HG03460 (cell line): ENCODE results near the gene ATP6V1G3.
"Not testable (repeated sequence)": the region's sequence is repeated elsewhere in the genome, so short reads cannot be mapped to it uniquely, and the experiment has no call there.

Experiments
- ATAC-seq: cut with Tn5 transposase; IDR thresholded peaks from one replicate; pipeline ENCODE4 v1.9.1; 2021; ENCODE audit not compliant: unreplicated experiment

ATP6V1G3 gene

DNA sequence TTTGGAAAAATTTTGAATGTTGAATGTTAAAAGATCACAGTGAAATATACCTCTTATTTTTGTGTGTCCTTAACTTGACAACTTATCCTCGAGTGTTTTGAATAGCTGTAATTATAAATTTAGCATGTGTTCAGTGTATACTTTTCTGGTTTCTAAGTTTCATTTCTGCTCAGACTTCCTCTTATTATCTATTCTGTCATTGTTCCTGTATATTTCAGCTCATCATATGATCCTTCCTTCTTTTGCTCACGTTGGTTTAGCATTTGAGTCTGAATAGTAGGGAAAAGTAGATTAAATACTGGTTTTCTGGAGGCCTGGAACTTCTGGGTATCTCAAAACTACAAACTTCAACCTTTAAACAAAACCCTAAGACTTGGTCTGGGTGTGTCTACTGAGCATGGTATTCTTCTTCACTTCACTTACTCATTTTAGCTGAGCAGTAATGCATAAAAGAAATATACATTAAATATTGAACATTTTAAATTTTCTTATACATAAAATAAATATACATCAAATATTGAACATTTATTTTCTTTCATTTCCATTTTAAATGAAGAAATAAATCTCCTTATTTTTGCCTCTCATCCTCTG is 3.3 kb upstream of the ATP6V1G3 start:
- no peak for ATAC-seq

GRCh38 chr1:198542632-198543031 is 2.2 kb upstream of the ATP6V1G3 start:
- ATAC-seq = no peak

GRCh38 chr1:198541737-198542136 is 1.3 kb upstream of the ATP6V1G3 start:
- ATAC-seq = no peak

- ATAC-seq = no peak
These were observed 1.7 kb downstream of the ATP6V1G3 start for GRCh38 chr1:198538579-198539364.

- ATAC-seq = no peak
These were observed 4.8 kb downstream of the ATP6V1G3 start for GRCh38 chr1:198535631-198536030.

DNA sequence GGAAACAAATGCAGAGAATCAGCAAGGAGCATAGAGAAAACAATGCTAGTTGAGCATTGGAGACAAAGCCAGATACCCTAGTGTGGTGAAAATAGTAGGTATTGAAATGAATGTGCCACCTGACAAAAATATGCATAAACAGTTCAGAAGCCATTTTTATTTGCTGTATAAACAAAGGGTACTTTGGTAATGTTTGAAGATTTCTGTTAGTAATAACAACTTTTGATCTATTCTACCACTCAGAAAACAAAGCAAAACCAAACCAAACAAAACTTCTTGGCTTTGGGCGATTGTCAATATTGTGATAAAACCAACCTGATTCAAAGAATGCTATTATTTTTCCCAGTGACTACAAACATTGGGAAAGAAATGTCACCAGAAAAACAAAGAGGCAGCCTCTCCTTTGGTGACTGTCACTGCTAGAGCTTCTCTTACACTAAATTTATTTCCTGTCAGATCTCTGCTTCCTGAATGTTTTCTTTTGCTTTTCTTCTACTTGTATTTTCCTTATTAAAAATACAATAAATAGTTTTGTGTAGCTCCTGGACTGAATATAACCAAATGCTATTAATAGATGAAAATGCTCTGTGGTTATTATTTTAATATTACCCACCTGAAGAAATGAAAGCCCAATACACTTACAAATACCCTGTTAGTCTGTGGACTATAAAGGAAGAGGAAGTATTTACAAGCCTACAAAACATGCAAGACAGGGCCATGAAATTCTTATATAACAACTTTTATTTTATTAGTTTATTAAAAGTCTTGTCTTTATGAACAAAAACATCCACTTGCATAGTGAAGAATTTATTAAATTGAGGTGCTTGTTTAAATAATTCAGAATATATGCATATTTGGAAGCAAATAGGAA is 5.7 kb downstream of the ATP6V1G3 start:
- no peak for ATAC-seq

- no peak for ATAC-seq
These were observed 8.6 kb downstream of the ATP6V1G3 start for GRCh38 chr1:198531891-198532290.

GRCh38 chr1:198530953-198531352 is 9.5 kb downstream of the ATP6V1G3 start:
- no peak for ATAC-seq

DNA sequence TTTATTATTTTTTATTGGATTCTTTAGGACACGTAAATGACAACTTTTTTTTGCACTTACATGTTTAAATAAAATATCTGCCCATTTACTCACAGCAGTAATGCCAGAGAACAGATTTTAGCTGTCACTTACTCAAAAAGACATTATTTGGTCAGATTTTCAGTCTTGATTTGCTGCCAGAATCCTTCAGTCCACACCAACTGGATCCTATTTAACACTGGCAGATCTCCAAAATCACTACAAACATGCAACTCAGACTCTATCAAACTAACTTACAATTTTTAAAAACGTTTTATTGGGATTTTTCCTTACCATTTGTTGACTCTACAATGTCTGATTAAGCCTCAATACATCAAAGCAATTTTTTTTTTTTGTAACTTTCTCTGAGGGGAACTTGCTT is 11.1 kb downstream of the ATP6V1G3 start:
- no peak for ATAC-seq

- ATAC-seq = no peak
These were observed 12.1 kb downstream of the ATP6V1G3 start for GRCh38 chr1:198528364-198528763.

GRCh38 chr1:198524556-198524955 is 15.9 kb downstream of the ATP6V1G3 start:
- ATAC-seq = no peak

DNA sequence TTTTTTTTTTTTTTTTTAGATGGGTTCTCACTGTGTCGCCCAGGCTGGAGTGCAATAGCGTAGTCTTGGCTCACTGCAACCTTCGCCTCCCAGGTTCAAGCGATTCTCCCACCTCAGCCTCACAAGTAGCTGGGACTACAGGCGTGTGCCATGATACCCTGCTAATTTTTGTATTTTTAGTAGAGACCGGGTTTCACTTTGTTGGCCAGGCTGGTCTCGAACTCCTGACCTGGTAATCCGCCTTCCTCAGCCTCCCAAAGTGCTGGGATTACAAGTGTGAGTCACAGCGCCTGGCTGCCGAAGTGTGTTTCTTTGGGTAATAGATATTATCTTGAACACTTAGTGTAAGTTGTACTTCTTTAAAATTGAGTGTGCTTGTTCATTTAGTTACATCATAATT is 16.4 kb downstream of the ATP6V1G3 start:
- ATAC-seq = not testable (repeated sequence)

- no peak for ATAC-seq
These were observed 17.1 kb downstream of the ATP6V1G3 start for GRCh38 chr1:198523182-198523950.

- peak; percentile 97 for ATAC-seq
These were observed 19.8 kb downstream of the ATP6V1G3 start for GRCh38 chr1:198520524-198521254.

GRCh38 chr1:198519639-198520501 is 20.6 kb downstream of the ATP6V1G3 start:
- ATAC-seq = no peak

- no peak for ATAC-seq
These were observed 22.8 kb downstream of the ATP6V1G3 start for GRCh38 chr1:198517623-198518199.

DNA sequence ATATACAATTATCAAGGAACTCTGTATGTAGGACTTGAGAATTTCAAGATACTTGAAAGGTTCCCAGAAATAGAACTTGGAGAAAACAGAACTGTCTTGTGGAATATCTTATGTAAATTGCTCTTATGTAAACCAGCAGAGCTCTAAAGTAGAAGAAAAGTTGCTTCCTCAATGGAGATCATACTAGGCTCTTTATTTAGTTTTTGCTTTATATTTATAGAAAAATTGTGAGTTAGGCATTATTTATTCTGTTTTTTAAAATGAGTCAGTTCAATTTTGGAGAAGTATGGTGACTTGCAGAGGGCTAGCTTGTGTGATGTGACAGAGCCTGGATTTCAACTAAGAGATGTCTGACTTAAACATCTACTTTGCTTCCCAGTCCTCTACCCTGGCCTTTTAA is 40.4 kb downstream of the ATP6V1G3 start:
- no peak for ATAC-seq

DNA sequence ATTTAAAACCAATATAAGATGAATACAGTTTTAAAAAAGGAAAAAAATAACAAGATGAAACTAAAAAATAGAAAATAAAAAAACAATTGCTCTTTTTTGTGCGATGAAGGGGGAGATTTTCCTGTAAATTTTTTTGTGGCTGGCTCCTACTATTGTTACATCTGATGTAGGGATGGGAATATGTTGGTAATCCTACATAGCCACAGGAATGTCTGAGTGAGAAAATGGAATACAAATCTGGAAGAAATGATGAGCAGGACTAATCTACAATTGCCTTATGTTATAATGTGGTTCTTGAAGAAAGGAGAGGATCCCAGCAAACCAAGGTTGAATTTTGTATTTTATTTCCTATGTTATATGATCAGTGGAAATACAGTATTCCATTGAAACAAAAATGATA is 40.9 kb downstream of the ATP6V1G3 start:
- ATAC-seq = no peak

GRCh38 chr1:198498881-198499280 is 41.6 kb downstream of the ATP6V1G3 start:
- ATAC-seq = no peak
